Peyer's patch (tissue), 4 donors: ENCODE data around the gene TMEM161A. TPM values are rescaled to one million over a fixed set of nuclear protein-coding genes. Genes with fewer than 3 reads are reported as not detected.
A peak's percentile ranks its signal among the peaks of the same experiment; 100 is the strongest.

Experiments used
- DNase-seq, 3 donors: peaks; one replicate each; pipeline ENCODE4 v3.0.0-alpha.2; 2017 to 2019
- H3K27ac ChIP-seq, 4 donors: fragments of 200-600 bp; sonication (generic); one replicate each; pipeline ENCODE4 v1.5.1; 2016 to 2019
- H3K27me3 ChIP-seq, 2 donors: fragments of 200-600 bp; sonication (generic); one replicate each; pipeline ENCODE4 v1.5.1; 2019
- H3K36me3 ChIP-seq, 3 donors: fragments of 200-600 bp; sonication (generic); one replicate each; pipeline ENCODE4 v1.5.1; 2016 to 2019
- H3K4me1 ChIP-seq, 4 donors: fragments of 200-600 bp; sonication (generic); one replicate each; pipeline ENCODE4 v1.5.1; 2016 to 2019
- H3K4me3 ChIP-seq, 4 donors: fragments of 200-600 bp; sonication (generic); 1 replicate in 3 of 4; 2 replicates in 1 of 4; pipeline ENCODE4 v1.5.1; 2016 to 2019; ENCODE audit warnings: mild to moderate bottlenecking in 1 of 4
- H3K9me3 ChIP-seq, 4 donors: fragments of 200-600 bp; sonication (generic); one replicate each; pipeline ENCODE4 v1.5.1; 2016 to 2019; ENCODE audit warnings: mild to moderate bottlenecking in 1 of 4
- CTCF ChIP-seq, 6 experiments: fragments of 450-650 bp in 4 of 6; fragments of 200-600 bp in 2 of 6; sonication (generic) in 1 of 6; IDR thresholded peaks; one replicate each; pipeline ENCODE4 v1.5.1; 2017 to 2019; ENCODE audit warnings: antibody characterized with exemption in 6 of 6, mild to moderate bottlenecking in 3 of 6, moderate library complexity in 1 of 6
- POLR2A ChIP-seq, 2 donors: fragments of 450-650 bp; IDR thresholded peaks; one replicate each; pipeline ENCODE4 v1.5.1; 2017; ENCODE audit warnings: antibody characterized with exemption in 2 of 2, mild to moderate bottlenecking in 2 of 2, moderate library complexity in 2 of 2
- total RNA-seq, 4 donors: library from RNA; depleted of rRNA; stranded (reverse); fragments of >200 nt; gene quantifications; one replicate each; pipeline ENCODE4 v1.1.0, GENCODE V29; 2016

TMEM161A gene
- total RNA-seq, 4 donors from 2014 or later: 15.9 to 26.4 (median 18.7) TPM

GRCh38 chr19:19145684-19146608 lies 7.7 kb upstream of the TMEM161A start:
- H3K4me1 ChIP-seq: peaks cover 0 to 8% (median 0%) of the 10 kb centered on the region in 4 donors
- TF ChIP-seq POLR2A (IDR thresholded peaks at IDR 0.05) (no peak), CTCF (IDR thresholded peaks at IDR 0.05) (peak; percentile 92 to 99 (median 96))
- no peak overlapping the region for H3K27ac ChIP-seq
- H3K9me3 ChIP-seq: no peaks in the 10 kb centered on the region
- DNase-seq: peak; percentile 79 to 94 (median 86)
- peaks cover 0 to 13% (median 0%) of the 10 kb centered on the region in 3 donors for H3K36me3 ChIP-seq
- no peaks in the 10 kb centered on the region for H3K27me3 ChIP-seq
- no peak overlapping the region for H3K4me3 ChIP-seq

- no peak for DNase-seq
- Histone ChIP-seq H3K27me3 (no peaks in the 10 kb centered on the region), H3K27ac (no peak overlapping the region), H3K4me1 (peaks cover 0 to 8% (median 0%) of the 10 kb centered on the region in 4 donors), H3K36me3 (peaks cover 0 to 13% (median 0%) of the 10 kb centered on the region in 3 donors), H3K9me3 (no peaks in the 10 kb centered on the region), H3K4me3 (no peak overlapping the region)
- TF ChIP-seq CTCF (IDR thresholded peaks at IDR 0.05): no peak
- no peak for TF ChIP-seq POLR2A (IDR thresholded peaks at IDR 0.05)
Observed at GRCh38 chr19:19145281-19145680, 7.0 kb upstream of the TMEM161A start.

- no peak overlapping the region for H3K4me3 ChIP-seq
- H3K9me3 ChIP-seq: no peaks in the 10 kb centered on the region
- peaks cover 0 to 13% (median 3%) of the 10 kb centered on the region in 4 donors for H3K4me1 ChIP-seq
- H3K36me3 ChIP-seq: no peaks in the 10 kb centered on the region
- no peak for DNase-seq
- H3K27ac ChIP-seq: no peak overlapping the region
- no peak for TF ChIP-seq POLR2A (IDR thresholded peaks at IDR 0.05)
- no peak for TF ChIP-seq CTCF (IDR thresholded peaks at IDR 0.05)
- H3K27me3 ChIP-seq: no peaks in the 10 kb centered on the region
Observed at GRCh38 chr19:19142347-19142746, 4.1 kb upstream of the TMEM161A start.

GRCh38 chr19:19140476-19140875 lies 2.2 kb upstream of the TMEM161A start:
- DNase-seq: no peak
- Histone ChIP-seq H3K27me3 (no peaks in the 10 kb centered on the region), H3K4me1 (peaks cover 0 to 11% (median 2%) of the 10 kb centered on the region in 4 donors), H3K4me3 (no peak overlapping the region), H3K36me3 (no peaks in the 10 kb centered on the region), H3K27ac (no peak overlapping the region), H3K9me3 (no peaks in the 10 kb centered on the region)
- no peak for TF ChIP-seq CTCF (IDR thresholded peaks at IDR 0.05)
- TF ChIP-seq POLR2A (IDR thresholded peaks at IDR 0.05): no peak

GRCh38 chr19:19139876-19140229 lies 1.6 kb upstream of the TMEM161A start:
- Histone ChIP-seq H3K9me3 (no peaks in the 10 kb centered on the region), H3K27me3 (no peaks in the 10 kb centered on the region), H3K27ac (no peak overlapping the region), H3K36me3 (no peaks in the 10 kb centered on the region), H3K4me3 (no peak overlapping the region), H3K4me1 (peaks cover 0 to 11% (median 2%) of the 10 kb centered on the region in 4 donors)
- TF ChIP-seq POLR2A (IDR thresholded peaks at IDR 0.05) (no peak), CTCF (IDR thresholded peaks at IDR 0.05) (no peak)
- no peak for DNase-seq
